HG02623 (cell line): Measurements from ENCODE around the gene KRTAP4-3.
"Not testable (repeated sequence)": the region's sequence is repeated elsewhere in the genome, so short reads cannot be mapped to it uniquely, and the experiment has no call there.

Experiments used
- ATAC-seq: cut with Tn5 transposase; IDR thresholded peaks from one replicate; pipeline ENCODE4 v1.9.1; 2021; ENCODE audit warnings: moderate library complexity; ENCODE audit not compliant: unreplicated experiment

KRTAP4-3 gene

DNA sequence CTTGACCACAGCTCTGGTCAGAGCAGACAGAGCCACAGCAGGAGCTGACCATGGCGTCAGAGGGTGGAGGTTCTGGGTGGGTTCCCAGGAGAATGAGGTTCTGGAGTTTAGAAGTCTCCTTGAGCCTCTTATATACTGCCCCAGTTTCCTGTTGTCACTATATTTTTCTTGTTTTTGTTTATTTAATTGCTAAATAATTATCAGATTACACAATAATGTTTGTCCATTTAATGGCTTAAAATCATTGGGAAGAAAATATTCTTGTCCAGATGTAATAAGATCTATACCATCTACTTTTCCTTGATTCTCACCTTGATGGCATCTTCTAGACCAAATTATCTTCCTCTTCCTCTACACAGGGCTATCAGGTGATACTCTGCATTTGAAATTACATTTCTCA is at the start of gene KRTAP4-3:
KRTAP4-3 (minus strand) TSS at position 101 of the 400 bp plus-strand sequence; CDS start at position 52, 49 bp downstream.
- ATAC-seq = no peak

DNA sequence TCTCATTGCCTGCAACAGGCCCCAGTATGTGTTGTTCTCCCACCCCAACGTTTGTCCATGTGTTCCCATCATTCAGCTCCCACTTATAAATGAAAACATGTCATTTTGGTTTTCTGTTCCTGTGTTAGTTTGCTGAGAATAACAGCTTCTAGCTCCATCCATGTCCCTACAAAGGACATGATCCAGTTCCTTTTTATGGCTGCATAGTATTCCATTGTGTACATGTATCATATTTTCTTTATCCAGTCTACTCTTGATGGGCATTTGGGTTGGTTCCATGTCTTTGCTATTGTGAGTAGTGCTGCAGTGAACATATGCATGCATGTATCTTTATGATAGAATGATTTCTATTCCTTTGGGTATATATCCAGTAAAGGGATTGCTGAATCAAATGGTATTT is 47.7 kb upstream of the KRTAP4-3 start:
- ATAC-seq = no peak

DNA sequence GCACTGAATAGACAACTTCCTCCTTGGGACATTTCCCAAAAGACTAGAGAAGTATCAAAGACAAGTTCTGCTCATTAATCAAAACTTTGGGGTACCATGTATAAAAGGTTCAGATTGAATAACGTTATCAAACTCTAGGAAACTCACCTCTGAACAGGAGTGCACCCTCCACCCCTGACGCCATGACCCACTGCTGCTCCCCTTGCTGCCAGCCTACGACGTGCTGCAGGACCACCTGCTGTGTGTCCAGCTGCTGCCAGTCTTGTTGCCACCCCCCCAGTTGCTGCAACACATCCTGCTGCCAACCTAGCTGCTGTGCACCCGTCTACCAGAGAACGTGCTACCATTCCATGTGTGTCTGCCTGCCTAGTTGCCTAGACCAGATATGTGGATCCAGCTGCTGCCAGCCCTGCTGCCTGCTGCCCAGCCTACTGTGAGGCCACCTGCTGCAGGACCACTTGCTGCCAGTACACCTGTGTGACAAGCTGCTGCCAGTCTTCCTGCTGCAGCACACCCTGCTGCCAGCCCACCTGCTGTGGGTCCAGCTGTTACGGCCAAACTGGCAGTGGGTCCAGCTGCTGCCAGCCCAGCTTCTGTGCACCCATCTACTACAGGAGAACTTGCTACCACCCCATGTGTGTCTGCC is 44.6 kb upstream of the KRTAP4-3 start:
- no peak for ATAC-seq

DNA sequence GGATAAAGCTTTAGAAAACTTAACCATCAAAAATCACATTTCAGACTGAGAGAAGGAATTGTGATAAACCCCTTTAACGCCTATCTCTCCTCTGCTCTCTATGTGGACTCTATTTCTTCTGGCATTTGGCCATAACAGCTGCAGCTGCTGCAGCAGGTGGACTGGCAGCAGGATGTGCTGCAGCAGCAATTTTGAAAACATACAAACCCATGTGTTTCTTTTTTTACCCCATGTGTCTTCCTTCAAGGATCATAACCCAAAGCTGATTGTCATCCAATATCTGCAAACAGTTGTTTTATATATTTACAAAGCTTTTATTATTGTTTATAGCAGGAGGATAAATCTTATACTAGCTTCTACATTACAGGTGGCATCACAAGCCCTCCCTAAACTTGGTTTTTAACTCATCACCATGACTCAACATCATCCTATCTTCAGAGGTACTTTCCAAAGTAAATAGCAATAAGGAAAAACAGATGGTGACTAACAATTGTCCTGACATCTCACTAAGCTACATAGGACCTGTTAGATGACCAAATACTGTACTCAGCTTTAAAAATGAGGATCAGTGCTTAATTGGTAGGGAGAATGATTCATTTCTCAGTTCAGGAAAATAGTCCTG is 43.9 kb upstream of the KRTAP4-3 start:
- no peak for ATAC-seq

- no peak for ATAC-seq
Observed at GRCh38 chr17:41199421-41200078, 31.5 kb upstream of the KRTAP4-3 start.

DNA sequence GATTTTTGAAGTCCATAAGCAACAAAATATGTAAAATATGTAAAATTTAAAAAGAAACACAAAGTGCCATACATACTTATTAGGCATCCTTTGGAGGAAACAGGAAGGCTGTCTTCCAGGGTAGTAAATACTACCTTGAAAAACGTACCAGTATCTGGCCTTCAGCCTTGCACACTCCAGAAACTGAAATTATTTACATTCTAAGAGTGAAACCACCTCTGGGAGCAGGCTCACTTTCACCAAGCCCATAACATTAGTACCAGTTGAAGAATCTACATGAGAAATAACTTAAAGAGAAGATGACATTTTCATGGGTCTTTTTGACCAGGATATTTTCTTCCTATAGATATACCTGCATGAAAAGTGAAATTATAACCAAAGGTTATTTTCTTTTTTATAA is 28.0 kb upstream of the KRTAP4-3 start:
- ATAC-seq = no peak

DNA sequence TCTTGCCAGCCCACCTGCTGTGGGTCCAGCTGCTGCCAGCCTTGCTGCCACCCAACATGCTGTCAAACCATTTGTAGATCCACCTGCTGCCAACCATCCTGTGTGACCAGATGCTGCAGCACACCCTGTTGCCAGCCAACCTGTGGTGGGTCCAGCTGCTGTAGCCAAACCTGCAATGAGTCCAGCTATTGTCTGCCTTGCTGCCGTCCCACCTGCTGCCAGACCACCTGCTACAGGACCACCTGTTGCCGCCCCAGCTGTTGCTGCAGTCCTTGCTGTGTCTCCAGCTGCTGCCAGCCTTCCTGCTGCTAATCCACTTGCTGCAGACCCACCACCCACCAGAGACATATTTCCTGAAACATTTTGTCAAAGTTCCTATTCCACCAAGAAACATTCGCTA is 22.3 kb upstream of the KRTAP4-3 start:
- ATAC-seq = no peak

GRCh38 chr17:41189837-41190318 is 21.9 kb upstream of the KRTAP4-3 start, which contains the start of gene KRTAP9-1:
TSS of gene KRTAP9-1 (plus strand) at chr17:41189887. CDS start at chr17:41189887, 0 bp downstream.
- not testable (repeated sequence) for ATAC-seq

DNA sequence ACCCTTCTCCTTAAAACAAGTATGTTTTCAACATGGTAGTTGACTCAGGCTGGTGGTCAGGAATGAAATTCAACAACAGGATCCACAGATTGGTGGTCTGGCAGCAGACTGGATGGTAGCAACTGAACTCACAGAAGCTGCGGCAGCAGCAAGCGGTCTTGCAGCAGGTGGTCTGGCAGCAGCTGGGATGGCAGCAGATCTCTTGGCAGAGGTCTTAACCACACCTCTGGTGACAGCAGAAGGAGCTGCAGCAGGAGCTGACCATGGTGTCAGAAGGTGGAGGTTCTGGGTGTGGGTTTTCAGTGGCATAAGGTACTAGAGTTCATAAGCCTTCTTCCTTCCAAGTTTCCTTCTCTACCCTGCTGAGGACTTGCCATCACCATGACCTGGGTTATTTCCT is 18.9 kb upstream of the KRTAP4-3 start:
- no peak for ATAC-seq

- no peak for ATAC-seq
Observed at GRCh38 chr17:41185001-41185400, 17.0 kb upstream of the KRTAP4-3 start.

- ATAC-seq = no peak
Observed at GRCh38 chr17:41184480-41184961, 16.5 kb upstream of the KRTAP4-3 start, which contains the start of gene KRTAP4-1. TSS of gene KRTAP4-1 (minus strand) at chr17:41184911. CDS start at chr17:41184854, 57 bp downstream.

GRCh38 chr17:41178843-41179616 is 11.0 kb upstream of the KRTAP4-3 start:
- ATAC-seq = no peak

- ATAC-seq = no peak
Observed at GRCh38 chr17:41178341-41178740, 10.3 kb upstream of the KRTAP4-3 start.

GRCh38 chr17:41177727-41178271 is 9.8 kb upstream of the KRTAP4-3 start, which contains the start of gene KRTAP4-2:
TSS of gene KRTAP4-2 (minus strand) at chr17:41178221. CDS start at chr17:41178164, 57 bp downstream.
- ATAC-seq = no peak

DNA sequence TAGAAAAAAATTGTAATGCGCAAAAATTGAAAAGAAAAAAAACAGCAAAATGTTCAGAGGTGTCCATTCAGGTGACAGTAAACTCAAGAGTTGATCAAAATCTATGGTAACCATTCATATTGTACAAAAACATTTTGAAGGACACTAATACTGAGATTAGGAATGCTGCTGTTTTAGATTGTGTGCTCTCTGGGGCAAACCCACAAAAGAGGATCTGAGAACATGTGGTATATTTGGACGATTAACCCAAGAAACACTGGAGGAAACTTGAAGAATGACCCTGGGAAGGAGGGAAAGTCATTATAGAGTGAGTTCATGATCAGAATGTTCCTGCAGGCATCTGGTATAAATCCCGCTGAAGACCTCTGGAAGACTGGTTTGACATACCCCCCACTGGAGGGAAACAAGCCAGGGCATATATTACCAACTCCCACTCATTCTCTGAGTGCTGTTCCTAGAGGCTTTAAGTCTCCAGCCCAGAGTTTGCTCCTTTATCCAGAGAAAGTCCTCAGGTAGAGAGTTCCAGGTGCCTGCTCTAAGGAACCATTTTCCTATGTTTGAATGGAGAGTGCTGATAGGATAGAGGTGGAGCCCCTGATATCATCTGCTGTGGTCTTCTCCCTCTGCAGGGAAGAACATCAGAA is 8.8 kb upstream of the KRTAP4-3 start:
- no peak for ATAC-seq

GRCh38 chr17:41171886-41172285 is 3.9 kb upstream of the KRTAP4-3 start:
- no peak for ATAC-seq

GRCh38 chr17:41167561-41167960 is 460 bp downstream of the KRTAP4-3 start:
- no peak for ATAC-seq

- no peak for ATAC-seq
Observed at GRCh38 chr17:41163828-41164227, 4.2 kb downstream of the KRTAP4-3 start.

DNA sequence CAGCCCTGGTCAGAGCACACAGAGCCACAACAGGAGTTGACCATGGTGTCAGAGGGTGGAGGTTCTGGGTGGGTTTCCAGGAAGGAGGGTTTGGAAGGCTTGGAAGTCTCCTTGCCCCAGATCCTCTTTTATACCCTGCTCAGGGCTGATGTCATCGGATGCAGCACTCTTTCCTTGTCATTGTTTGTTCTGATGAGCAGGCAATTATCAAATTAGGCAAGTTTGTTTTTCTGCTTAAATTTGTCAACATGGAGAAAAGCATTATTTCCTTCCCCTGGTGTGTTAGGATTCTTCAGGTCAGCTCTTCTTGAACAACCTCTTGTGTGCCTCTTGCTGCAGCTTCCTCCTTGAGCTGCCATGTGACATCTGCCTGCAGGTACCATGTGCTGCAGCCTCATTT is 7.4 kb downstream of the KRTAP4-3 start, which contains the start of gene KRTAP4-4:
KRTAP4-4 (minus strand) TSS at position 101 of the 400 bp plus-strand sequence; CDS start at position 44, 57 bp downstream.
- no peak for ATAC-seq

- ATAC-seq = not testable (repeated sequence)
Observed at GRCh38 chr17:41160190-41160589, 7.8 kb downstream of the KRTAP4-3 start.
